Measurements from ENCODE around the gene GPC5. TPM values are rescaled to one million over a fixed set of nuclear protein-coding genes. Genes with fewer than 3 reads are reported as not detected.
"Not testable (repeated sequence)": the region's sequence is repeated elsewhere in the genome, so short reads cannot be mapped to it uniquely, and the experiment has no call there.

The GPC5 gene
- total and polyA plus RNA-seq, 2 experiments from 2014 or later, result 0.32 TPM; not detected in 1

GRCh38 chr13:92679602-92680001, 1281.2 kb downstream of the GPC5 start:
- H2AFZ ChIP-seq, result no peak overlapping the region
- no peak overlapping the region for H3K27ac ChIP-seq
- 32 to 48% methylated on average over 7 of the region's 7 CpGs for WGBS, 2 experiments (ENCODE audit: low coverage in 1 of 2, low lambda C conversion rate in 2 of 2, missing lambda C conversion rate in 2 of 2)
- no peak overlapping the region for H3K9ac ChIP-seq
- no peaks in the 10 kb centered on the region for H3K4me1 ChIP-seq (ENCODE audit: insufficient read depth)
- DNase-seq, result no peak
- H3F3A ChIP-seq (ENCODE audit: insufficient read depth), result no peaks in the 10 kb centered on the region
- no peak for TF ChIP-seq EZH2phosphoT487 (IDR thresholded peaks at IDR 0.05; ENCODE audit: insufficient read depth, low read depth)
- TF ChIP-seq EZH2 (IDR thresholded peaks at IDR 0.05; ENCODE audit: insufficient read depth, poor library complexity, severe bottlenecking), result no peak
- no peaks in the 10 kb centered on the region for H3K9me2 ChIP-seq (ENCODE audit: insufficient read depth)
- H3K4me2 ChIP-seq (ENCODE audit: unreplicated experiment), result no peak overlapping the region
- no peaks in the 10 kb centered on the region for H4K20me1 ChIP-seq (ENCODE audit: insufficient read depth)
- in situ Hi-C loops (cut with MboI), result no loop called here
- H3K36me3 ChIP-seq (ENCODE audit: low read depth), result no peaks in the 10 kb centered on the region
- H3K27me3 ChIP-seq (replicated peaks; ENCODE audit: insufficient read depth), result no peaks in the 10 kb centered on the region
- no peaks in the 10 kb centered on the region for H3K79me2 ChIP-seq (ENCODE audit: insufficient read depth)
- no peak overlapping the region for H3K4me3 ChIP-seq
- no peaks in the 10 kb centered on the region for H3K9me3 ChIP-seq (ENCODE audit: low read depth)

GRCh38 chr13:92681239-92681638, 1282.8 kb downstream of the GPC5 start:
- Histone ChIP-seq H3K79me2 (ENCODE audit: insufficient read depth) (no peaks in the 10 kb centered on the region), H3K27ac (no peak overlapping the region), H3K4me2 (ENCODE audit: unreplicated experiment) (no peak overlapping the region), H3K9me3 (ENCODE audit: low read depth) (no peaks in the 10 kb centered on the region), H2AFZ (no peak overlapping the region), H3K9me2 (ENCODE audit: insufficient read depth) (no peaks in the 10 kb centered on the region), H3K4me1 (ENCODE audit: insufficient read depth) (no peaks in the 10 kb centered on the region), H3F3A (ENCODE audit: insufficient read depth) (no peaks in the 10 kb centered on the region), H4K20me1 (ENCODE audit: insufficient read depth) (no peaks in the 10 kb centered on the region), H3K9ac (no peak overlapping the region), H3K36me3 (ENCODE audit: low read depth) (no peaks in the 10 kb centered on the region), H3K4me3 (no peak overlapping the region), H3K27me3 (replicated peaks; ENCODE audit: insufficient read depth) (no peaks in the 10 kb centered on the region)
- WGBS, 2 experiments (ENCODE audit: low coverage in 1 of 2, low lambda C conversion rate in 2 of 2, missing lambda C conversion rate in 2 of 2), result 27 to 33% methylated on average over 4 of the region's 4 CpGs
- in situ Hi-C loops (cut with MboI), result no loop called here
- no peak for TF ChIP-seq EZH2phosphoT487 (IDR thresholded peaks at IDR 0.05; ENCODE audit: insufficient read depth, low read depth)
- no peak for TF ChIP-seq EZH2 (IDR thresholded peaks at IDR 0.05; ENCODE audit: insufficient read depth, poor library complexity, severe bottlenecking)
- DNase-seq, result no peak

DNA sequence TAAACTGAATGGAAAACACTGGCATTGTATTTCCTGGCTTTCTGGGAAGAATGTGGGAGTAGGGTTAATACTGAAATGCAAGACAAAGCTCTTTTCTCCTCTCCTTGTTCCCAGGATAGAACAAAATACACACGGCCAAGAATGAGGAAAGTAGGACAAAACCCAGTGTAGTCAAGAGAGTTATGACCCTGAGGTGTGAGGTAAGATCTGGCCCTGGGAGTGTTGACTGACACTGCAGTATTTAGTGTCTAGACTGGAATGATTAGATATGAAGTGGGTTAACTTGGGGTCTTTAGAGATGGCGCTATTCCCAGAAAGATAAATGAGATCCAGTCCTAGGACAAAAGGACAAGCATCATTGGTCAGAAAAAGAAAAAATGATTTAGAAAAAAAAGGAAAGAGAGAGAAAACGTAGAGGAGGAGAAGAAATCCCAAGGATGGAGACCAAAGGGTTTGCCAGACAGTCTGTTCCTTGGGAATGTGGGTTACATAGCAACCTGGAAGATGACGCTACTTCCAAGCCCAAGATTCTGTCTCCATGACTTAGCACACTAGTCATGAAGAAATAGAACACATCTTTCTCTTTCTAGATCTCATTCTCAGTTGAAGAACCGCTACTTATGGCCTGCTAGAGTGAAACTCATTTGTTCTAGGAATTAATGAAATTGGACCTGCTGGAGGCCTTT, 1284.6 kb downstream of the GPC5 start:
- Histone ChIP-seq H3K9ac (no peak overlapping the region), H3K4me1 (ENCODE audit: insufficient read depth) (no peaks in the 10 kb centered on the region), H3K9me2 (ENCODE audit: insufficient read depth) (no peaks in the 10 kb centered on the region), H3K4me2 (ENCODE audit: unreplicated experiment) (no peak overlapping the region), H3K79me2 (ENCODE audit: insufficient read depth) (no peaks in the 10 kb centered on the region), H4K20me1 (ENCODE audit: insufficient read depth) (no peaks in the 10 kb centered on the region), H3K27me3 (replicated peaks; ENCODE audit: insufficient read depth) (no peaks in the 10 kb centered on the region), H3K36me3 (ENCODE audit: low read depth) (no peaks in the 10 kb centered on the region), H3K4me3 (no peak overlapping the region), H3F3A (ENCODE audit: insufficient read depth) (no peaks in the 10 kb centered on the region), H2AFZ (no peak overlapping the region), H3K27ac (no peak overlapping the region), H3K9me3 (ENCODE audit: low read depth) (no peaks in the 10 kb centered on the region)
- no peak for TF ChIP-seq EZH2 (IDR thresholded peaks at IDR 0.05; ENCODE audit: insufficient read depth, poor library complexity, severe bottlenecking)
- no peak for TF ChIP-seq EZH2phosphoT487 (IDR thresholded peaks at IDR 0.05; ENCODE audit: insufficient read depth, low read depth)
- WGBS, 2 experiments (ENCODE audit: low coverage in 1 of 2, low lambda C conversion rate in 2 of 2, missing lambda C conversion rate in 2 of 2), result 18 to 20% methylated on average over 5 of the region's 5 CpGs
- in situ Hi-C loops (cut with MboI), result no loop called here
- DNase-seq, result no peak

- TF ChIP-seq EZH2 (IDR thresholded peaks at IDR 0.05; ENCODE audit: insufficient read depth, poor library complexity, severe bottlenecking) (no peak), EZH2phosphoT487 (IDR thresholded peaks at IDR 0.05; ENCODE audit: insufficient read depth, low read depth) (no peak)
- in situ Hi-C loops (cut with MboI), result no loop called here
- no peaks in the 10 kb centered on the region for H3F3A ChIP-seq (ENCODE audit: insufficient read depth)
Measured at GRCh38 chr13:92694047-92694446, 1295.6 kb downstream of the GPC5 start.

DNA sequence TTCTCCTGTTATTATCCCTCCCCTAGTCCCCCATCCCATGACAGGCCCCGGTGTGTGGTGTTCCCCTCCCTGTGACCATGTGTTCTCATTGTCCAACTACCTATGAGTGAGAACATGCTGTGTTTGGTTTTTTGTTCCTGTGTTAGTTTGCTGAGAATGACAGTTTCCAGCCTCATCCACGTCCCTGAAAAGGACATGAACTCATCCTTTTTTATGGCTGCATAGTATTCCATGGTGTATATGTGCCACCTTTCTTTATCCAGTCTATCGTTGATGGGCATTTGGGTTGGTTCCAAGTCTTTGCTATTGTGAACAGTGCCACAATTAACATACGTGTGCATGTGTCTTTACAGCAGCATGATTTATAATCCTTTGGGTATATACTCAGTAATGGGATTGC, 1297.4 kb downstream of the GPC5 start:
- H3K27me3 ChIP-seq (replicated peaks; ENCODE audit: insufficient read depth); H4K20me1 ChIP-seq (ENCODE audit: insufficient read depth); H3K9me3 ChIP-seq (ENCODE audit: low read depth); H3K79me2 ChIP-seq (ENCODE audit: insufficient read depth); H3K27ac ChIP-seq; H2AFZ ChIP-seq; in situ Hi-C loops (cut with MboI); H3K9ac ChIP-seq; H3K36me3 ChIP-seq (ENCODE audit: low read depth); DNase-seq; H3K4me3 ChIP-seq; H3F3A ChIP-seq (ENCODE audit: insufficient read depth); H3K4me1 ChIP-seq (ENCODE audit: insufficient read depth); H3K9me2 ChIP-seq (ENCODE audit: insufficient read depth); H3K4me2 ChIP-seq (ENCODE audit: unreplicated experiment): not testable (repeated sequence)
- WGBS, 2 experiments (ENCODE audit: low coverage in 1 of 2, low lambda C conversion rate in 2 of 2, missing lambda C conversion rate in 2 of 2), result 33 to 35% methylated on average over 4 of the region's 4 CpGs

More at GRCh38 chr13:92694047-92694446, 1295.6 kb downstream of the GPC5 start:
- Histone ChIP-seq H3K4me3 (no peak overlapping the region), H3K9me2 (ENCODE audit: insufficient read depth) (no peaks in the 10 kb centered on the region), H3K36me3 (ENCODE audit: low read depth) (no peaks in the 10 kb centered on the region), H3K79me2 (ENCODE audit: insufficient read depth) (no peaks in the 10 kb centered on the region), H3K27ac (no peak overlapping the region), H3K27me3 (replicated peaks; ENCODE audit: insufficient read depth) (no peaks in the 10 kb centered on the region), H3K9ac (no peak overlapping the region), H3K9me3 (ENCODE audit: low read depth) (no peaks in the 10 kb centered on the region), H3K4me2 (ENCODE audit: unreplicated experiment) (no peak overlapping the region), H3K4me1 (ENCODE audit: insufficient read depth) (no peaks in the 10 kb centered on the region), H2AFZ (no peak overlapping the region), H4K20me1 (ENCODE audit: insufficient read depth) (no peaks in the 10 kb centered on the region)
- no peak for DNase-seq

Data from GM23248 (cell line).